ENCODE data around the gene SLC6A15. TPM values are rescaled to one million over a fixed set of nuclear protein-coding genes. Genes with fewer than 3 reads are reported as not detected.

SLC6A15 gene
- total RNA-seq, 1 donor = not detected

GRCh38 chr12:84810611-84811010, 102.0 kb downstream of the SLC6A15 start:
- DNase-seq (ENCODE audit: low read depth in 2 of 3, low spot score in 2 of 3) = no peak

Small RNA genes within 50 kb of the gene (small RNA-seq; reads per million reads assigned to genes)
- not detected for gene AC128657.1

Other genes starting within 250 kb of the SLC6A15 start
- not detected for gene TSPAN19, start 123.5 kb upstream of the SLC6A15 start, total RNA-seq
- gene LRRIQ1, start 123.6 kb upstream of the SLC6A15 start, total RNA-seq = under 0.01 TPM

All from hematopoietic multipotent progenitor cell (in vitro differentiated cells).